Natural killer cell (primary cell): ENCODE results near the gene ABR. TPM values are rescaled to one million over a fixed set of nuclear protein-coding genes. Genes with fewer than 3 reads are reported as not detected.
A peak's percentile ranks its signal among the peaks of the same experiment; 100 is the strongest.

Experiments used
- ATAC-seq, 3 donors: fragments of 150-1000 bp in 2 of 3; fragments of 200-7000 bp in 1 of 3; cut with Tn5 transposase; 1 replicate in 1 of 3; 2 replicates in 2 of 3; pipeline ENCODE4 v1.10.0; 2021; ENCODE audit warnings: mild to moderate bottlenecking in 2 of 3, moderate library complexity in 2 of 3
- DNase-seq, 2 donors: peaks; one replicate each; pipeline versions ENCODE4 v3.0.0 to v3.0.0-alpha.2; 2013 to 2021; ENCODE audit warnings: mixed read lengths in 1 of 2
- H3K27ac ChIP-seq: one replicate; pipeline ENCODE4 v1.5.1; 2013; ENCODE audit warnings: mild to moderate bottlenecking, low read length
- H3K27me3 ChIP-seq: one replicate; pipeline ENCODE4 v1.6.1; 2013; ENCODE audit warnings: low read length; ENCODE audit not compliant: control insufficient read depth, insufficient read depth
- H3K36me3 ChIP-seq: one replicate; pipeline ENCODE4 v1.6.1; 2013; ENCODE audit warnings: low read length; ENCODE audit not compliant: control insufficient read depth, insufficient read depth
- H3K4me1 ChIP-seq: one replicate; pipeline ENCODE4 v1.6.1; 2013; ENCODE audit warnings: low read length; ENCODE audit not compliant: control insufficient read depth, insufficient read depth
- H3K4me3 ChIP-seq: one replicate; pipeline ENCODE4 v1.5.1; 2013; ENCODE audit warnings: low read length
- H3K9me3 ChIP-seq: one replicate; pipeline ENCODE4 v1.6.1; 2013; ENCODE audit warnings: low read length; ENCODE audit not compliant: control insufficient read depth, insufficient read depth
- H3K27ac Mint-ChIP-seq, 2 donors: one replicate each; pipeline ENCODE4 v1.8.0; 2022; ENCODE audit warnings: mild to moderate bottlenecking in 2 of 2, mixed read lengths in 2 of 2, moderate library complexity in 1 of 2
- H3K27me3 Mint-ChIP-seq, 2 donors: one replicate each; pipeline ENCODE4 v1.8.0; 2022; ENCODE audit warnings: low read depth in 2 of 2, mixed read lengths in 2 of 2
- H3K36me3 Mint-ChIP-seq: one replicate; pipeline ENCODE4 v1.8.0; 2022; ENCODE audit warnings: mixed read lengths
- H3K4me1 Mint-ChIP-seq, 2 donors: one replicate each; pipeline ENCODE4 v1.8.0; 2022; ENCODE audit warnings: mixed read lengths in 2 of 2
- H3K4me3 Mint-ChIP-seq: one replicate; pipeline ENCODE4 v1.8.0; 2022; ENCODE audit warnings: mild to moderate bottlenecking, moderate library complexity, mixed read lengths
- H3K9me3 Mint-ChIP-seq, 2 donors: one replicate each; pipeline ENCODE4 v1.8.0; 2022; ENCODE audit warnings: mixed read lengths in 2 of 2
- WGBS: methylation state at CpG from one replicate; pipeline ENCODE4 v1.1.7; 2013; ENCODE audit warnings: missing lambda C conversion rate; ENCODE audit not compliant: insufficient coverage; 5-methylcytosine and 5-hydroxymethylcytosine counted together
- intact Hi-C: fragments of 100-400 bp; cut with micrococcal nuclease; formaldehyde crosslinking; loops from one replicate; pipeline ENCODE4 v1.14.2; 2022
- total RNA-seq, 4 donors: library from RNA; stranded (reverse); fragments of 120-200 nt in 1 of 4; gene quantifications; one replicate each; pipeline versions ENCODE4 v1.2.3 to v1.2.4, GENCODE V29; 2013 to 2022
- TF ChIP-seq, protein P1 (sequence below): fragments of 200-600 bp; IDR thresholded peaks from one replicate; pipeline ENCODE4 v1.8.0; 2022; ENCODE audit warnings: antibody characterized with exemption

Gene ABR
- total RNA-seq, 3 donors from 2014 or later (not counting 1 experiment from before 2014, with no cell fraction given): 155 to 215 (median 163) TPM

DNA sequence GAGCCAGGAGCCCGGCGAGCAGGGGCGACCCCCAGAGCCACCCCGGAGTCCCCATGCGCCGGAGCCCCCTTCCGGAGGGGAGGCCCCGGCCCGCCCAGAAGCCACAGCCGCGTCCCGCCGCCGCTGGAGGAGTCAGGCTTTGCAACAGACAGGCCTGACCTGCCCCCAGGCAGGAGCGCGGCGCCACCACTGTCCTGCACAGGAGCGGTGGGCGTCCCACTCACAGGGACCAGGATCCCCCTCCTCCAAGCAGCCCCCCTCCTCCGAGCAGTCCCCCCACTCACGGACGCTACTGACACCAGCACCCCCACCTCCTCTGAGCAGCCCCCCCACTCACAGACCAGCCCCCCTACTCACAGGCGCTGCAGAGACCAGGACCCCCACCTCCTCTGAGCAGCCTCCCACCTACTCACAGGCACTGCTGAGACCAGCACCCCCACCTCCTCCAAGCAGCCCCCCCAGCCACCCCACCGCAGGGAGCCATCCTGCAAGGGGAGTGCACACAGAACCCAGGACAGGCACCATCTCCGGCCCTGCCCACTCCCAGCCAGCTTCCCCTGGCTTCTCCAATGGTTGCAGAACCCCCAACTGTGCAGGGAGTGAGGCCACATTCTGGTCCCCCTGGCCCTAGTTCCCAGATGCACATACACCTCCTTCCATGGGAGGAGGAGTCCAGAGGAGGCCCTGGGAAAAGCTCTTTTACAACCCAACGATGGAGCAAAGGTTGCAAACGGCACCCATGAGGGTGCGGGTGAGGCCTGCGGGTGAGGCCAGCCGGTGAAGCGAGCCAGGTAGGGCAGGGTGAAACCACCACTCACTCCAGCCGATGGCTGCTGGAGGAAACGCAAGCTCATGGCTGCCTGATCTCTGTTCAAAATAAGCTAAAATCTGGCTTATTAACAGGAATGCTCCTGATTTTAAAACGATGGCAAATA lies 69.9 kb downstream of the ABR start:
- no peaks in the 10 kb centered on the region for H3K9me3 Mint-ChIP-seq
- WGBS: 26% methylated on average over 32 of the region's 34 CpGs
- no peaks in the 10 kb centered on the region for H3K27me3 Mint-ChIP-seq
- no peaks in the 10 kb centered on the region for H3K36me3 ChIP-seq
- ATAC-seq (peak; percentile 48 to 52 (median 50)), DNase-seq (no peak)
- no peaks in the 10 kb centered on the region for H3K27me3 ChIP-seq
- H3K9me3 ChIP-seq: no peaks in the 10 kb centered on the region
- peak overlapping the region; percentile 69 for H3K27ac ChIP-seq
- peak overlapping the region; percentile 88 for H3K4me3 Mint-ChIP-seq
- H3K27ac Mint-ChIP-seq: peak overlapping the region; percentile 38 to 88
- peaks cover 49% of the 10 kb centered on the region for H3K4me1 ChIP-seq
- H3K36me3 Mint-ChIP-seq: no peaks in the 10 kb centered on the region
- peak overlapping the region; percentile 42 for H3K4me3 ChIP-seq
- peaks cover 34 to 59% of the 10 kb centered on the region in 2 donors for H3K4me1 Mint-ChIP-seq
- TF ChIP-seq, protein P1, sequence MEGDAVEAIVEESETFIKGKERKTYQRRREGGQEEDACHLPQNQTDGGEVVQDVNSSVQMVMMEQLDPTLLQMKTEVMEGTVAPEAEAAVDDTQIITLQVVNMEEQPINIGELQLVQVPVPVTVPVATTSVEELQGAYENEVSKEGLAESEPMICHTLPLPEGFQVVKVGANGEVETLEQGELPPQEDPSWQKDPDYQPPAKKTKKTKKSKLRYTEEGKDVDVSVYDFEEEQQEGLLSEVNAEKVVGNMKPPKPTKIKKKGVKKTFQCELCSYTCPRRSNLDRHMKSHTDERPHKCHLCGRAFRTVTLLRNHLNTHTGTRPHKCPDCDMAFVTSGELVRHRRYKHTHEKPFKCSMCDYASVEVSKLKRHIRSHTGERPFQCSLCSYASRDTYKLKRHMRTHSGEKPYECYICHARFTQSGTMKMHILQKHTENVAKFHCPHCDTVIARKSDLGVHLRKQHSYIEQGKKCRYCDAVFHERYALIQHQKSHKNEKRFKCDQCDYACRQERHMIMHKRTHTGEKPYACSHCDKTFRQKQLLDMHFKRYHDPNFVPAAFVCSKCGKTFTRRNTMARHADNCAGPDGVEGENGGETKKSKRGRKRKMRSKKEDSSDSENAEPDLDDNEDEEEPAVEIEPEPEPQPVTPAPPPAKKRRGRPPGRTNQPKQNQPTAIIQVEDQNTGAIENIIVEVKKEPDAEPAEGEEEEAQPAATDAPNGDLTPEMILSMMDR: no peak
- intact Hi-C loops: no loop called here

DNA sequence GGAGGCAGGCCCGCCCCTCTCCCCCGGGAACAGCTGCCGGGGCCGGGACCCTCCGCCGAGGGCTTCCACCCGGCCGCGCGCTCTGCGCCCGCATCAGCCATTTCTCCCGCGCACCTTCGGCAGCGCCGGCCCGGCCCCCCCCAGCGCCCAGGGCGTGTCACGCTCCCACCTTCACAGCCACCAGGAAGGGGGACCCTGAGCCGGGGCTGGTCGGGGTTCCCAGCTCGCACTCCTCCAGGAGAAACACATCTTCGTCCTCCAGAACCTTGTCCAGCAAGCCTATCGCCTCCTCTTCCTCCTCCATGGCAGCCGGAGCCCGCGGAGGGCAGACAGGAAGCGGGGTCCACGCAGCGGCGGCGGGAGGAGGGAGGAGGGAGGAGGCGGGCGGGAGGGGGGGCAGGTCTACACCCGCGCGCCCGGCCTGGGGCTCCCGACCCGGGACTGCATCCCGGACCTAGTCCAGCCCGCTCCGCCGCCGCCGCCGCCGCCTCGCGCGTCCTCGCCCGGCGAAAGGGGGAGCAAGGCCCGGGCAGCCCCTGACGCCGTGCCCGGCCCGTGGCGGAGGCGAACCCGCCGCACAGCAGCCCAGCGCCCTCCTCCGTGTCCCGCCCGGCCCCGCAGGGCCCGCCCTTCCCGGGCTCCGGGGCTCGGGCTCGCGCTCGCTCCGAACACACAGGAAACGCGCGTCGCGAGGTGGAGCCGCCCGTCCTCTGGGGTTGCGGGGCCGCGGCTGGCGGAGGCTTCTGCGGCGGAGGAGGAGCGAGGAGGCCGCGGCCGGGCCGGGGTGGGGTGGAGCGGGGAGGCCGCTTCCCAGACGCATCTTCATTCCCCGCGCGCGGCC lies 70.8 kb downstream of the ABR start:
- no peaks in the 10 kb centered on the region for H3K27me3 ChIP-seq
- Mint-ChIP-seq H3K9me3 (no peaks in the 10 kb centered on the region), H3K27me3 (no peaks in the 10 kb centered on the region), H3K4me3 (peak overlapping the region; percentile 88), H3K36me3 (no peaks in the 10 kb centered on the region), H3K27ac (peak overlapping the region; percentile 81 to 88), H3K4me1 (peaks cover 30 to 56% of the 10 kb centered on the region in 2 donors)
- H3K4me3 ChIP-seq: peak overlapping the region; percentile 63
- ATAC-seq: peak; percentile 75 to 82 (median 82)
- peak overlapping the region; percentile 70 for H3K27ac ChIP-seq
- H3K9me3 ChIP-seq: no peaks in the 10 kb centered on the region
- under 1% methylated on average over 91 of the region's 103 CpGs for WGBS
- TF ChIP-seq, protein P1: no peak
- intact Hi-C loops: no loop called here
- peaks cover 45% of the 10 kb centered on the region for H3K4me1 ChIP-seq
- peak; percentile 61 to 87 for DNase-seq
- H3K36me3 ChIP-seq: no peaks in the 10 kb centered on the region

DNA sequence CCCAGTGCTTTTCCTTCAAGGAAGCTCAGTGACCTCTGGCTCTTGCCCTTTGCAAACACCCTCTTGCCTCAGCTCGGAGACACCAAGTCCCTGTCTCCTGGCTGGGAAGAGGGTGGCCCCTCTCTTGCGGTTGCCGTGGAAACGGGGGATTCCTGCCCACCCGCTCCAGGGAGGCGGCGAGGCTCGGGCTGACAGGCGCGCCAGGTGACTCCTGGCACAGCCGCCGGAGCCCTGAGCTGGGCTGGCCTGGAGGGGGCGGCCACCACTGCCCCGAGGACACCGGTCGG lies 71.4 kb downstream of the ABR start:
- Mint-ChIP-seq H3K4me3 (peak overlapping the region; percentile 74), H3K36me3 (no peaks in the 10 kb centered on the region), H3K9me3 (no peaks in the 10 kb centered on the region), H3K27ac (peak overlapping the region; percentile 81 to 88), H3K27me3 (no peaks in the 10 kb centered on the region), H3K4me1 (peaks cover 30 to 61% of the 10 kb centered on the region in 2 donors)
- Histone ChIP-seq H3K4me1 (peaks cover 45% of the 10 kb centered on the region), H3K27me3 (no peaks in the 10 kb centered on the region), H3K9me3 (no peaks in the 10 kb centered on the region), H3K4me3 (peak overlapping the region; percentile 63), H3K27ac (peak overlapping the region; percentile 51), H3K36me3 (no peaks in the 10 kb centered on the region)
- intact Hi-C loops: no loop called here
- ATAC-seq (peak in 1 of 3 donors; percentile 15), DNase-seq (peak in 1 of 2 donors; percentile 58)
- TF ChIP-seq, protein P1: no peak
- 7% methylated on average over 16 of the region's 16 CpGs for WGBS
